Gastrocnemius medialis (tissue), 4 donors: ENCODE data around the gene GNAO1. TPM values are rescaled to one million over a fixed set of nuclear protein-coding genes. Genes with fewer than 3 reads are reported as not detected.

Source experiments
- ATAC-seq, 2 donors: fragments of 150-250 bp; one replicate each; pipeline ENCODE4 v1.9.1; 2016
- DNase-seq, 2 donors: peaks; one replicate each; pipeline ENCODE4 v3.0.0-alpha.2; 2019
- H3K27ac ChIP-seq, 4 donors: fragments of 200-600 bp; sonication (generic); 1 replicate in 1 of 4; 2 replicates in 3 of 4; pipeline ENCODE4 v1.5.1; 2016 to 2018; ENCODE audit warnings: mild to moderate bottlenecking in 2 of 4, moderate library complexity in 1 of 4
- H3K27me3 ChIP-seq, 3 donors: fragments of 200-600 bp; sonication (generic) in 2 of 3; 1 replicate in 1 of 3; 2 replicates in 2 of 3; pipeline versions ENCODE4 v1.5.1 to v1.6.0; 2016 to 2019; ENCODE audit warnings: mild to moderate bottlenecking in 1 of 3, moderate library complexity in 1 of 3
- H3K36me3 ChIP-seq, 2 donors: fragments of 200-600 bp; sonication (generic) in 1 of 2; one replicate each; pipeline ENCODE4 v1.5.1; 2017 to 2018
- H3K4me1 ChIP-seq, 2 donors: fragments of 200-600 bp; sonication (generic) in 1 of 2; one replicate each; pipeline ENCODE4 v1.5.1; 2016 to 2017; ENCODE audit warnings: mild to moderate bottlenecking in 2 of 2
- H3K4me3 ChIP-seq, 4 donors: fragments of 200-600 bp; sonication (generic) in 3 of 4; 1 replicate in 1 of 4; 2 replicates in 3 of 4; pipeline ENCODE4 v1.5.1; 2016 to 2019; ENCODE audit warnings: mild to moderate bottlenecking in 2 of 4
- H3K9me3 ChIP-seq, 3 donors: fragments of 200-600 bp; sonication (generic) in 2 of 3; 1 replicate in 1 of 3; 2 replicates in 2 of 3; pipeline ENCODE4 v1.5.1; 2016 to 2019
- POLR2A ChIP-seq, 2 donors: fragments of 450-650 bp; IDR thresholded peaks; one replicate each; pipeline ENCODE4 v1.6.1; 2017; ENCODE audit warnings: antibody characterized with exemption in 2 of 2, mild to moderate bottlenecking in 2 of 2, moderate library complexity in 2 of 2
- in situ Hi-C, 4 donors: fragments of 200-750 bp; cut with MboI; loops; one replicate each; pipeline versions ENCODE4 v1.15.0 to v1.8.0; 2017; ENCODE audit warnings: low sequenced_read_pairs in 4 of 4
- intact Hi-C: fragments of 100-400 bp; cut with DNase I; formaldehyde crosslinking; loops from one replicate; pipeline ENCODE4 v1.15.1; 2023; ENCODE audit warnings: low total_unique reads
- total RNA-seq, 4 donors: library from RNA; depleted of rRNA; stranded (reverse); fragments of >200 nt; gene quantifications; one replicate each; pipeline versions ENCODE4 v1.1.0 to v1.2.3, GENCODE V29; 2016
- TF ChIP-seq, protein P1 (sequence below), 5 experiments: fragments of 450-650 bp in 3 of 5; fragments of 200-600 bp in 2 of 5; sonication (generic) in 2 of 5; IDR thresholded peaks in 4 of 5; conservative IDR thresholded peaks in 1 of 5; 1 replicate in 4 of 5; 2 replicates in 1 of 5; pipeline ENCODE4 v1.5.1; 2016 to 2019; ENCODE audit warnings: antibody characterized with exemption in 5 of 5, mild to moderate bottlenecking in 3 of 5, moderate library complexity in 3 of 5

Gene GNAO1
- total RNA-seq, 4 donors from 2014 or later = 0.25 to 2.0 (median 0.79) TPM

DNA sequence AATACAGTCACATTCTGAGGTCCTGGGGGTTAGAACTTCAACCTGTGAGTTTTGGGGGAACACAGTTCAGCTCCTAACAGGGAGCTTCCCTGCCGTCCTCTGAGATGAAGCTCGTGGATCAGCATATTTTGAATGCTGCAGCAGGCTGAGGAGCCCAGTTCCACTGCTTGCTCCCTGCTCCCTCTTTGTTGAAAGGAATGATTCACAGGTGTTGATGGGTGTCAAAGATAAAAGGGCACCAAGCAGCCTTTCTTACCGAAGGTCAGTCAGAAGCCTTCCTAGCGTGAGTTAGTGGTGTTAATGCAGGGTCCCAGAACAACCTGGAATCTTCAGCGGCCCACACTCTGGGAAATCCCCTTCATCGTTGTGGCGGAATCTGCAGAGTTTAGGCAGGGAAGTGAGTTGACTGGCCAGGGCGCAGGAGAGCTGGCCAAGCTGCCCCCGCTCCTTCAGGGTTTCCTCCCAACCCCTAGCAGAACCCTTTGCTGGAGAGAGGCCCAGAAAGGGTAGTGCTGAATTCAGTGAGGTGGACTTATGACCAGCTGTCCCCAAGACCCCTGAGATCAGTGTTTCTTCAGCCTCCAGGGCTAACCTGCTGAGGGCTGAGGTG is 114.8 kb downstream of the GNAO1 start:
- Histone ChIP-seq H3K27me3 (no peaks in the 10 kb centered on the region), H3K9me3 (no peaks in the 10 kb centered on the region), H3K4me3 (no peak overlapping the region), H3K27ac (no peak overlapping the region), H3K4me1 (no peaks in the 10 kb centered on the region), H3K36me3 (no peaks in the 10 kb centered on the region)
- in situ Hi-C loops = loop anchor here in 1 of 4 donors (25.0 kb wide), 1 partner anchor 594 kb away; no protein-coding TSS in a partner anchor
- TF ChIP-seq, protein P1, sequence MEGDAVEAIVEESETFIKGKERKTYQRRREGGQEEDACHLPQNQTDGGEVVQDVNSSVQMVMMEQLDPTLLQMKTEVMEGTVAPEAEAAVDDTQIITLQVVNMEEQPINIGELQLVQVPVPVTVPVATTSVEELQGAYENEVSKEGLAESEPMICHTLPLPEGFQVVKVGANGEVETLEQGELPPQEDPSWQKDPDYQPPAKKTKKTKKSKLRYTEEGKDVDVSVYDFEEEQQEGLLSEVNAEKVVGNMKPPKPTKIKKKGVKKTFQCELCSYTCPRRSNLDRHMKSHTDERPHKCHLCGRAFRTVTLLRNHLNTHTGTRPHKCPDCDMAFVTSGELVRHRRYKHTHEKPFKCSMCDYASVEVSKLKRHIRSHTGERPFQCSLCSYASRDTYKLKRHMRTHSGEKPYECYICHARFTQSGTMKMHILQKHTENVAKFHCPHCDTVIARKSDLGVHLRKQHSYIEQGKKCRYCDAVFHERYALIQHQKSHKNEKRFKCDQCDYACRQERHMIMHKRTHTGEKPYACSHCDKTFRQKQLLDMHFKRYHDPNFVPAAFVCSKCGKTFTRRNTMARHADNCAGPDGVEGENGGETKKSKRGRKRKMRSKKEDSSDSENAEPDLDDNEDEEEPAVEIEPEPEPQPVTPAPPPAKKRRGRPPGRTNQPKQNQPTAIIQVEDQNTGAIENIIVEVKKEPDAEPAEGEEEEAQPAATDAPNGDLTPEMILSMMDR (IDR thresholded peaks at IDR 0.05 in 4 of 5, conservative IDR thresholded peaks at IDR 0.05 in 1 of 5) = no peak
- no peak for TF ChIP-seq POLR2A (IDR thresholded peaks at IDR 0.05)
- ATAC-seq (no peak), DNase-seq (no peak)
- intact Hi-C loops = no loop called here

DNA sequence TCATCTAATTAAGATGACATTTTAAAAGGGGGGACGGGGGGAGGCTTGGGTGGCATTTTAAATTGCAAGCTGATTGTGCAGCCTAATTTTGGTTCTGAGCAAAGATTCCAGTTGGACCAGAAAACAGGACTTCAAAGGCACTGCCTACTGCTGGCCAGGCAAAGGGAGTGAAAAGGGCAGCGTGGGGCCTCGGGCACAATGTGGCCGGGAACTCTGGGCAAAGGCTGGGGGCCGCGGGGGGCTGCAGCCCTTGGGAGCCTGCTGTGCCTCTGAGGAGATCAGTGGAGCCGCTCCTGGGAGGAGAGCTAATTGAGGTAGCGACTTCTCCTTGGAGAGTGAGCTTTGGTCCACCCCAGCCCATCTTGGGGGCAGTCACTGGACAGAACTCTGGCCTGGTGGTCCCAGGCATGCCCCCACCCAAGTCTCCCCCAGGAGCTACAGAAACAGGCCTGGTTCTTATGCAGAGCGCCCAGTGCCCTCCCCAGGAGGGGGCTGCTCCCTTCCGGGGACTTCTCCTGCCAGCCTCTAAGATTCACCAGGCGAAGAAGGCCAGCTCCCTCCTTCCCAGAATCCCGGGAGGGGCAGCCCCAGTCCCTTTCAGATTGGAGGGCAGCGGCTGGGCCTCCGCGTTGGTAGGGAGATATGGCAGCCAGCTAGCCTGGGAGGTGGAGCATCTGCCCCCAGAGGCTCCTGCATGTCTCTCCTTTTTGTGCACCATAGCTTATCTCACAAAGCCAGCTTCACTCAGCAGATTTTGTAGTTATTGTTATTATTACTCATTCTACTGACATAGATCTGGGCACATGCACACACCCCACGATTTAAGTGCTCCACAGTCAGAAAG is 115.6 kb downstream of the GNAO1 start:
- intact Hi-C loops = no loop called here
- Histone ChIP-seq H3K27me3 (no peaks in the 10 kb centered on the region), H3K4me1 (no peaks in the 10 kb centered on the region), H3K27ac (no peak overlapping the region), H3K9me3 (no peaks in the 10 kb centered on the region), H3K4me3 (no peak overlapping the region), H3K36me3 (no peaks in the 10 kb centered on the region)
- TF ChIP-seq, protein P1 (IDR thresholded peaks at IDR 0.05 in 4 of 5, conservative IDR thresholded peaks at IDR 0.05 in 1 of 5) = no peak
- no peak for TF ChIP-seq POLR2A (IDR thresholded peaks at IDR 0.05)
- ATAC-seq = no peak
- in situ Hi-C loops = loop anchor here in 1 of 4 donors (25.0 kb wide), 1 partner anchor 595 kb away; no protein-coding TSS in a partner anchor
- DNase-seq = no peak

DNA sequence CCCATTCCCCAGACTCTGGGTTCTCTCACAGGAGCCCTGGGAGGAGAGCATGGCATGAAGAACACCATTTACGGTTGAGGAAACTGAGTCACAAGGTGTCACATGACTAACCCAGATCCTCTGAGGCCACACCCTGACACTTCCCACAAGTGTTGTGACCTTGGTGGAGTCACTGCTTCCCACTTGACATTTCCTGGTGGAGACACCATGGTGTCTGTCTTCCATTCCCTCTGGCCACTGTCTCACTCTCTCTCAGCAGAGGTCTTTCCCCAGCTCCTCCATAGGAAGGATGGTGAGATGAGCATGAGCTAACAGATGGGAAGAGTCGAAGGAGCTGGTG is 116.2 kb downstream of the GNAO1 start:
- no peaks in the 10 kb centered on the region for H3K36me3 ChIP-seq
- no peaks in the 10 kb centered on the region for H3K4me1 ChIP-seq
- DNase-seq = no peak
- ATAC-seq = no peak
- no peak overlapping the region for H3K27ac ChIP-seq
- in situ Hi-C loops = loop anchor here in 1 of 4 donors (25.0 kb wide), 1 partner anchor 595 kb away; no protein-coding TSS in a partner anchor
- no peak for TF ChIP-seq POLR2A (IDR thresholded peaks at IDR 0.05)
- TF ChIP-seq, protein P1 (IDR thresholded peaks at IDR 0.05 in 4 of 5, conservative IDR thresholded peaks at IDR 0.05 in 1 of 5) = no peak
- H3K27me3 ChIP-seq = no peaks in the 10 kb centered on the region
- intact Hi-C loops = no loop called here
- no peaks in the 10 kb centered on the region for H3K9me3 ChIP-seq
- H3K4me3 ChIP-seq = no peak overlapping the region

DNA sequence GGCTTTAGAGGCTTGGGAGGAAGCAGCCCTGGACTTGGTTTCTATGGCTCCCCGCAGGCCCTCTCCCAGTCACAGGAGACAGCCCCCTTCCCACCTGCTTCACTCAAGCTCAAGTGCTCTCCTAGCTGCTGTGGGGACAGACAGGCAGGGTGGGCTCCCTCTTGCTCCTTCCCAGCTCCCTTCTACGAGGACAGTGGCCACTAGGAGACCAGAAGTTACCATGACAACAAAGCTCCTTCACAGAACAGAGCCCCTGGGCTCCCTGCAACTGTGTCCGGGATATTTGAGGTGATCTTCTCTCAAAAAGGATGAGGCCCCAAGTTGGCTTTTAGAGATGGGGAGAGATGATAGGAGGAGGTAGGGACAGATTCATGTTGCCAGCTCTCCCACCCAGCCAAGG is 117.7 kb downstream of the GNAO1 start:
- no peak for ATAC-seq
- intact Hi-C loops = no loop called here
- TF ChIP-seq, protein P1 (IDR thresholded peaks at IDR 0.05 in 4 of 5, conservative IDR thresholded peaks at IDR 0.05 in 1 of 5) = no peak
- TF ChIP-seq POLR2A (IDR thresholded peaks at IDR 0.05) = no peak
- Histone ChIP-seq H3K4me1 (no peaks in the 10 kb centered on the region), H3K4me3 (no peak overlapping the region), H3K36me3 (no peaks in the 10 kb centered on the region), H3K27ac (no peak overlapping the region), H3K9me3 (no peaks in the 10 kb centered on the region), H3K27me3 (no peaks in the 10 kb centered on the region)
- in situ Hi-C loops = loop anchor here in 1 of 4 donors (25.0 kb wide), 1 partner anchor 597 kb away; no protein-coding TSS in a partner anchor
- DNase-seq = no peak
